Raji (cell line): ENCODE results near the gene AGL.

Source experiments
- POLR2A ChIP-seq: IDR thresholded peaks from 2 replicates; pipeline ENCODE4 v1.6.1; 2011; ENCODE audit warnings: low read depth, low read length, control low read depth; ENCODE audit not compliant: insufficient read depth

The AGL gene

GRCh38 chr1:99851850-99852454 lies 1.8 kb downstream of the AGL start:
- TF ChIP-seq POLR2A = no peak

DNA sequence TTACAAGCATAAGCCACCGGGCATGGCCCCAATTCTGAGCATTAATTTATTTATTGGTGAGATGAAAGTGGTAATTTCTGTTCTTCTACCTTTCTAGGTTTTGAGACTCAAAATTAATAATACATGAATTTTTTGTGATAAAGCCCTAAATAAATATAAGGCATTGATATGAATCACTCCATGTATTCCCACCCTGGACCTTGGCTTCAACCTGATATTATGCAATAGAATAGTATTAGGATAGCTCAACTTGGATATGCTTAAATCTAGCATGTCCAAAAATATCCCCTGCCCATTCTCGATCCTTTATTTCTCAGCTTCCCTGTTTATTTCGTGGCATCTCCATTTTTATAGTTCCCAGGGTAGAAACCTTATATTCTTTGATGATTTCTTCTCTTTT lies 2.5 kb downstream of the AGL start:
- no peak for TF ChIP-seq POLR2A

DNA sequence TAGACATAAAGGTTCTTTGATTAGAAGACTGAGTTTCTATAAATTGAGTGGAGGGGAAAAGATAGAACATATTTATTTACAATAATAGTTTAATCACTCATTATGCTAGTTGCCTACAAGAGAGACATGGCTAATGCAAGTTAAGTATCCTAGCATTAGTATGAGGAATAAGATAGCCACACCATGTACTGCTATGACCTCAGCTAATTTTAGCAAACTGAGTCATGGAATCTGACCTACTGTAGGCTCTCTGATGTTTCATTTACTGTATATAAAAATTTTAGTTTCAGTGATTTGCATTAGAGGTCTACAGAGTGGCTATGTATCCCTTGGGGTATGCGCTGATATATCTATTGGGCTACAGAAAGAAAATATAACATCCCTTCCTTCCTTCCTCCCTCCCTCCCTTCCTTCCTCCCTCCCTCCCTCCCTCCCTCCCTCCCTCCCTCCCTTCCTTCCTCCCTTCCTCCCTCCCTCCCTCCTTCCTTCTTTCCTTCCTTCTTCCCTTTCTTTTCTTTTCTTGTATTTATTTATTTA lies 5.8 kb downstream of the AGL start:
- TF ChIP-seq POLR2A = no peak

DNA sequence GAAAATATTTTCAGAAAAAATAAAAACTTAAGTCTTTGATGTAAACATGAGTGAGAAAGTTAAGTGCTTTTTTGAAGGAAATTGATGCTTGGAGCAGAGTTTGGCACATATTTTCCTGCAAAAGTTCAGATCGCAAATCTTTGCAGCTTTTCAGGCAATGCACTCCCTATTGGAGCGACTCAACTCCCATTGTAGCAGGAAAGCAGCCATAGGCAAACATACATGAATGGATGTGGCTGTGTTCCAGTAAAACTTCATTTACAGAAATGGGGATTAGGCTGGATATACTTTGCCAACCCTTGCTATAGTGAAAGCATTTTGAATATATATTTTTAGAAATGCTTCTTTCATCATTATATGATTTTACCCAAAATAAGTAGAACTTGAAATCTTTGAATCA lies 8.1 kb downstream of the AGL start:
- no peak for TF ChIP-seq POLR2A

GRCh38 chr1:99858881-99859280 lies 8.7 kb downstream of the AGL start:
- TF ChIP-seq POLR2A = no peak

GRCh38 chr1:99860703-99861102 lies 10.5 kb downstream of the AGL start:
- no peak for TF ChIP-seq POLR2A

GRCh38 chr1:99867682-99868081 lies 17.5 kb downstream of the AGL start:
- no peak for TF ChIP-seq POLR2A

- no peak for TF ChIP-seq POLR2A
These were observed 19.1 kb downstream of the AGL start for GRCh38 chr1:99869304-99869703.

DNA sequence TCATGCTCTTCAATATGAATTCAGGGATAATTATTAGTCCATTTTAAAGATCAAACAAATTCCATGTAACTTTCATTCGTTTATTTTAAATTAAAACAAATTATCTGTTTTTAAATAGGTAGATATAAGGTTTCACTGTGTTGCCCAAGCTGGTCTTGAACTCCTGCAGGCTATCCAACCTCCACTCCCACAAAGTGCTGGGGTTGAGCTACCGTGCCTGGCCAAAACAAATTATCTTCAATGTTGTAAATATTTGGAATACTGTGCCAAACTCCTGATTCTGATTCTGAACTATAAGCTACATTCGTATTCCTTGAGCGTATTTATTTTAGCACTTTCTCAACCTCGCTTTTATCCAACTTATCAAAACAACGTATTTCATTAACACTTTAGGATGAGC lies 19.6 kb downstream of the AGL start:
- TF ChIP-seq POLR2A = no peak

- no peak for TF ChIP-seq POLR2A
These were observed 21.9 kb downstream of the AGL start for GRCh38 chr1:99872063-99872462.

DNA sequence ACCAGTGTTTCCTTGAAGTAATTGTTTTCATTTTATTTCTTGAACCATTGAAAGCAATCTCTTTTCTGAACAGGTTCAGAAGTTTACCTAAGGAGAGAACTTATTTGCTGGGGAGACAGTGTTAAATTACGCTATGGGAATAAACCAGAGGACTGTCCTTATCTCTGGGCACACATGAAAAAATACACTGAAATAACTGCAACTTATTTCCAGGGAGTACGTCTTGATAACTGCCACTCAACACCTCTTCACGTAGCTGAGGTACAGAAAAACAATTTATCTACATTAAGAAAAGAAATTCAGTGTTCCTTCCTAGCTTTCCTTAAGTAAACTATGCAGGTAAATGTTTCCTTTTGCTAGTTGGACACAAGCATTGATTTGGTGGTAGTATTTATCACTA lies 27.4 kb downstream of the AGL start:
- TF ChIP-seq POLR2A = no peak

DNA sequence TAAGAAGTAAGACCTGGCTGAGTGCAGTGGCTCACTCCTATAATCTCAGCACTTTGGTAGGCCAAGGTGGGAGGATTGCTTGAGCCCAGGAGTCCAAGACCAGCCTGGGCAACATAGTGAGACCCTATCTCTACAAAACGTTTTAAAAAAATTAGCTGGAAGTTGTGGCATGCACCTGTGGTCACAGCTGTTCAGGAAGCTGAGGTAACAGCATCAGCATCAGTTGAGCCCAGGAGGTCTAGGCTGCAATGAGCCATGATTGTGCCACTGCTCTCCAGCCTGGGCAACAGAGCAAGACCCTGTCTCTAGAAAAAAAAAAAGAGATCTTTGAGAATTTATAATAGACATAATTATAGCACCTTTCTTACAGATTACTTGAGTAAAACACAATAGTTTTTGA lies 36.0 kb downstream of the AGL start:
- no peak for TF ChIP-seq POLR2A

- TF ChIP-seq POLR2A = no peak
These were observed 36.7 kb downstream of the AGL start for GRCh38 chr1:99886841-99887240.

GRCh38 chr1:99887890-99888289 lies 37.7 kb downstream of the AGL start:
- TF ChIP-seq POLR2A = no peak

GRCh38 chr1:99891997-99892396 lies 41.8 kb downstream of the AGL start:
- no peak for TF ChIP-seq POLR2A

DNA sequence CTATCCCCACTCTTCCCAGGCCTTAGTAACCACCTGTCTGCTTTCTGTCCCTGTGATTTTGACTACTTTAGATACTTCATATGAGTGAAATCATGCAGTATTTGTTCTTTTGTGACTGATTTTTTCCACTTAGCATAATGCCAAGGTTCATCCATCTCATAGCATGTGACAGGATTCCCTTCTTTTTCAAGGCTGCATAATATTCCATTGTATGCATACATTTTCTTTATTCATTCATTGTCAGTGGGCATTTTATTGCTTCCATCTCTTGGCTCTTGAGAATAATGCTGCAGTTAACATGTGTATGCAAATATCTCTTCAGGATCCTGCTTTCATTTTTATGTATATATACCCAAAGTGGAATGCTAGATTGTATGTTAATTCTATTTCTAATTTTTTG lies 56.4 kb downstream of the AGL start:
- no peak for TF ChIP-seq POLR2A

DNA sequence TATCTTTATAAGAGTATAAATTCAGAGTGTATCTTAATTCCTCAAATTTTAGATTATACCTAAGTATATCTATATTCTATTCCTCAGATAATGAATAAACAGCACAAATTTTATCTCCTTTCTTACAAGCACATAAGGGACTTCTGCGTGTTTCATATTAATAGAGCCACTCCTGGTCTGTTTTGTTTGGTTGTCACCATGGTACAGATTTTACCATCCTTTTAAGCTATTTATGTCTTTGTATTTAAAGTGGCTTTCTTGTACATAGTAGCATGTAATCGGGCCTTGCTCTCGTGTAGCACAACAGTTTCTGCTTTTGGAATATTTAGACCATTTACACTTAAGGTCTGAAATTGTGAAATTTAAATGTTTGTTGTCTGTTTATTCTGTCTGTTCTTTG lies 67.1 kb downstream of the AGL start:
- no peak for TF ChIP-seq POLR2A

- TF ChIP-seq POLR2A = no peak
These were observed 69.1 kb downstream of the AGL start for GRCh38 chr1:99919220-99919619.

- no peak for TF ChIP-seq POLR2A
These were observed 84.6 kb downstream of the AGL start for GRCh38 chr1:99934801-99935200.
